Thyroid gland (tissue), 4 donors: ENCODE results near the gene ADARB1.

ENCODE experiments used
- CTCF ChIP-seq, 6 experiments: fragments of 200-600 bp in 3 of 6; fragments of 450-650 bp in 3 of 6; sonication (generic) in 3 of 6; IDR thresholded peaks; one replicate each; pipeline ENCODE4 v1.5.1; 2016 to 2019; ENCODE audit warnings: antibody characterized with exemption in 6 of 6, mild to moderate bottlenecking in 2 of 6, inconsistent platforms in 1 of 6, moderate library complexity in 1 of 6
- POLR2A ChIP-seq, 2 donors: fragments of 450-650 bp; IDR thresholded peaks; one replicate each; pipeline ENCODE4 v1.6.1; 2017; ENCODE audit warnings: antibody characterized with exemption in 2 of 2, mild to moderate bottlenecking in 2 of 2, moderate library complexity in 1 of 2

- TF ChIP-seq CTCF (IDR thresholded peaks at IDR 0.05) (no peak), POLR2A (IDR thresholded peaks at IDR 0.05) (no peak)
Observed at GRCh38 chr21:45262616-45263015, 188.2 kb downstream of the ADARB1 start.
